Left renal pelvis (tissue), 4 donors: ENCODE results near the gene HOXA11. TPM values are rescaled to one million over a fixed set of nuclear protein-coding genes. Genes with fewer than 3 reads are reported as not detected.
A peak's percentile ranks its signal among the peaks of the same experiment; 100 is the strongest.

Experiments
- DNase-seq, 4 donors: peaks; one replicate each; pipeline ENCODE4 v3.0.0-alpha.2; 2013; ENCODE audit warnings: low read depth in 4 of 4, low spot score in 3 of 4
- polyA plus RNA-seq, 4 donors: library from polyadenylated mRNA; unstranded; fragments of 120-200 nt; gene quantifications; one replicate each; pipeline ENCODE4 v1.2.1, GENCODE V29; 2013; ENCODE audit not compliant: insufficient read length in 4 of 4

The HOXA11 gene
- polyA plus RNA-seq, 4 donors = 32.3 to 44.2 (median 40.7) TPM

GRCh38 chr7:27182285-27182841 lies 2.7 kb downstream of the HOXA11 start:
- DNase-seq = no peak

DNA sequence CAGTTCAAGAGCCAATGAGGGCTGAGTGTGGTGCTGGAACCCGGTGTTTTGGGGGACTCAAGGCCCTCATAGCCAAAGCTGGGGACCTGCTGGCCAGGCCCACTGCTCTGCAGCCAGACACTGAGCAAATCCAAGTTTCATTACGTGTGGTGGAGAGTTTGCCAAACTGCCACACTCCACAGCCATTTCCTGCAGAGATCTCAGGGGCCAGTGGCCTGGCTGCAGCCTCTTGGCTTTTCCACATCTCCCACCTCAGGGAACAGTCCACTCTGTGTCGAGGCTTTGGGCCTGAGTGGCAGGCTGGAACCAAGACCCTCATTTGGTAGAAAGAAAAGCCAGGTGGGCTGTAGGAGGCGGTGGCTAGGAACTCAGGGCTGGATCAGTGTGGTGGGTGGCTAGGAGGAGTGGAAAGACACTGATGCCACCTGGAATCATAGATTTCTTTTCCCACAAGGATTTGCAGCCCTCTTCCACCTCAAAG lies 3.2 kb downstream of the HOXA11 start:
- no peak for DNase-seq

DNA sequence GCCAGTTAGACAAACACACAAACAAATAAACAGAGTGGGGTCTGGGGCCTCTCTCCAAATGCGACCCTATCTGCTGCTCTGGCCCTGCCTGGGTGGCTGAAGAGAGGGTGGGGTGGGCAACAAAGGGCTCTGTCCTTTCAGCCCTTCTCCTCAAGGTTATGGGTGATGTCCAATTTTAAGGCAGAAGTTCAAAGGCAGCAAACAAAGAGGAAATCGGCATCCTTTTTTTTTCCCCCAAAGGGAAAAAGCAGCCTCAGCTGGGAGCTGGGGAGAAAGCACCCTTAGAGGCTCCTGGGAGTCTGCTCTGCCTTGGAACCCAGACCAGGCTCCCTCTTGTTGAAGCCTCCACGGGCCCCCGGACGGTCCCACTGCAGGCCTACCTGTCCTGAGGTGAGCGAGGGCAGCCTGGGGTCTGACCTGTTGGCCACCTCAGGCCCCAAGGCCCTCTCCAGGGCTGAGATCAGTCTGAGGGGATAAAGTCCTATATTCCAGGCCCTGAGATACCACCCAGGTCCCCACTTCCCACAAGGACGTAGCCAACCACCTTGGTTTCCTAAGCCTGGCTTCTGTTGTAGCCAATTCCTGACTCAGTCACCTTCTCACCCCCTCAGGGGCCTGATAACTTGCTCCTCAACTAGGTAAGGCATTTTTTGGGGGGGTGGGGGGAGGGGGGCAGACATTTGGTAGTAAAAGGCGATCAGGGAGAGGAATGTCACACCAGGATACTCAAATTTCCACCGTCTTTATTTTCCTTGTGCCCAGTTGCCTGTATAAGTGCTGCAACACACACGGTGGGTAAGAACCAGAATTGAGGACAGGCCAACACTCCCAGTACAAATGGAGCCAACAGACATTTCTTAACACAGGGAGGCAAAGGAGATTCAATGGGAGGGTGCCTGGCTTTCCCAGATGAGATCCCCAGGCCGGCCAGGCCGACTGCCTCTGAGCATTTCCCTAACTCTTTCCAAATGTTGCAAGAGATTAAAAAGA lies 4.3 kb downstream of the HOXA11 start:
- DNase-seq = no peak

DNA sequence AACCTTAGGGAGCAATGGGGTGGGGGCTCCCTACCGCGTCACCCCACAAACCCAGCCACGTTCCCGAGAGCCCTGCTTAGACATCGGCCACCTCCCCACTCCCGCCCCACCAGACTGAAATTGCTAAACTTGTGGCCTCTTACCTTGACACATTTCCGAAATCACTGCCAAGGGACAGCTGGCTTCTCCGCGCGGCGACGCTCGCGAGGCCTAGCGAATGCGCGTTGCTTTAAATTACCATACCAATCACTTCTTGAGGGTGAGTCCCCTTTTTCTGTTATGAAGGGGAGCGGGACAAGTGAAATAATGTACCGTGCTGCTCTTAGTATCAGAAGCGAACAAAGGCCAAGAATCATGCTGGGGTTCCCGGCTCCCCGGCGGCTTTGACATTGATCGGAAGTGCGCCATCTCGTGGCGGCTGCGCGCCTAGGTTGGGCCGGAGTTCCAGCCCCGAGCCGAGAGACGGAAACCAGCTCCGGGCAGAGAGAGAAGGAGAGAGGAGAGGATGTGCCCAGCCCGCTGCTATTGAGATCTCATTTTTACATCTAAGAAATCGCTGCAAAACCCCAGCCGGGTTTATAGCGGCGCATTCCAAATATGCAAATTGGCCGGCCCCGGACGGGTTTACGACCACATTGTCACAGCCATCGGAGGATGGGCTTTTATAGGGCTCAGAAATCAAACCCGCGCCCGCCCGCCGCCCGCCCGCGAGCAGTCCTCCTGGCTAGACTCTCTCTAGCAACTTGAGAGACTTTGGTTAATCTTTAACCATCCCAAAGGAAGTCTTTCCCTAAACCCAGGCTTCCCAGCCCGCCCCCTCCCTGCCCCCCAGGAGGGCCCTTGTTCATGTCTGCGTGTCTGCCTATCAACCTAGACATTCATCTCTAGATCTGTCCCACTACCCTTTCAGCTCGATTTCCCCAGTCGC lies 5.3 kb downstream of the HOXA11 start:
- peak in 3 of 4 donors; percentile 84 to 88 (median 86) for DNase-seq

DNA sequence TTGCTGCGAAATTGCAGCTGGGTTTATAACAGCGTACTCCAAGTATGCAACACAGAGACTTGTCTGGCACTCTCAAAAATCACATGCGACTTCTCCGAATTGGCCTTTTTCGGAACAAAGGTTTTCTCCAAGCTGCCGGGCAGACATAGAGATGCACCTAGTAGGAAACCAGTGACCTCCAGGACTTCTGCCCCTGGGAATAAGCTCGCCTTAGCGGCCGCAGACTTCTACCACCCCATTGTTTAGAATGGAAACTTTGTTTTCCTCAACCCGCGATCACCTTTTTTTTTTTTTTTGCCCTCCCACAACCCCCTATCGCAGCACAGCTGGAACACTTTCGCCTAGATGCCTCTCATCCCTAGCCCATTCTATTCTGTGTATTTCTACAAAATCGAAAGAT lies 6.0 kb downstream of the HOXA11 start:
- no peak for DNase-seq

DNA sequence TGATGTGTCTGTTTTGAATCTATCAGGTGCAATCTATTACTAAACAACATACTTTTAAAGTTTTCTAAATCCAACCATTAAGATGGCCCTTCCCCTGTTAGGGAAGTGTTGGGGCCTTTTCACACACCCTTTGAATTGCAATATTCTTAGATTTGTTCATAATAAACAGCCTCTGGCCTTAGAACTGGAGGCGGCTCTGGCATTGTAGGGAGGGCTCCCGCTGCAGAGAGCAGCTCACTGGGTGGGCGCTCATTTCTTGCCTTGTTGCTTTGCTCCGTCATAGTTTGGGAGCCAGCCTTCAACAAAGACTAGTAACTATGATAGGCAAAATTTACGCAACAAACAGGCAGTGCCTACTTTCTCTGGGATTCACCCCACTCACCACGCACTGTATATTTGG lies 6.7 kb downstream of the HOXA11 start:
- no peak for DNase-seq

- DNase-seq = no peak
Measured at GRCh38 chr7:27177795-27178320, 7.2 kb downstream of the HOXA11 start.

DNA sequence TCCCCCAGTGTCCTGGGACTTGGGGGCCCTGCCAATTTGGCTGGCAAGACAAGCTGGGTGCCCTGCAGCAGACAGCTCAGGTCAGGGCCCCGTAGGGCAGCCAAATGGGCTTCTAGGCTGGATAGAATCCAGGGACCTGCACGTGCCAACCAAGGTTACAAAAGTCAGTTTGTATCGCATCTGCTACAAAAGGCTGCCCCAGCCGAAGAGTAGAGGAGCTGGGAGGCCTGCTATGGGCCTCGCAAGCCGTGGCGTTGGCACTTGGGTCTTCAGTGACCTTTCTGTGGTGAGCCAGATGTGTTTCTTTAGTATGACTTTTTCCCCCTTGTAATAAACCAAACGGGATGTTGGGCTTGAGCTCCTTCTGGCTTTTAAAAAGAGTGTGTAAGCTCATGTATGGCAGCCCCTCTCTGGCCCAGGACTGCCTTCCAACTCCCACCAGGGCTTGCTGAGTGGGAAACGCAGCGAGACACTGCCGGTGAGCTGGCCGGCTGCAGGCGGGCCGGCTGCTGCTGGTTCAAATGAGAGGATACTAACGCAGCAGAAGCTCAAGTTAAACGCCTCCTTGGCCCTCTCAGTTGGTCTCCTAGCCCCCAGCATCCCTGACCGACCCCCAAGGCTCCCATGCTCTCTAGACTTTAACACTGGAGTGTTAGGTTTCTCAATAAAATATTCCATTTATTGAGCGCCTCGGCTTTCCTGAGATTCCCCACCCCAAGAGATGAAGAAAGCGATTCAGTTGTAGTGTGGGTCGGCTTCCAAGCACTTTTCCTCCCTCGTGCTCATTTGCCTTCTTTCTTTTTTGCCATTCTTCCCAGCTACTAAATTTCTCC lies 7.9 kb downstream of the HOXA11 start:
- no peak for DNase-seq

DNA sequence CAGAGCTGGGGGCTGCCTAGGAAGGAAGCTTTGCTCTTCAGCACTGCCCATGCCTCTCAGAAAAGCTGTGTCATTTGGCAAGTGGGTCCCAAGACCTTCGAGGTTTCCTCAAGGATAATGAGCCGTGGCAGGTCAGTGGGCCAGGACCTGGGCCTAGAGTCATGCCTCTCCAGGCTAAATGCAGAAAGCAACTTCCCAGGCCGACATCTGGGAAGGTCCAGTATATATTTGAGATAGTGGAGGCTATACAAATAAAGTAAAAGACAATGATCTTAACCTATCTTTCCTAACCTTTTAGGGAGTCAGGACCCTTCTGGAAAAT lies 8.5 kb downstream of the HOXA11 start:
- no peak for DNase-seq

- no peak for DNase-seq
Measured at GRCh38 chr7:27175626-27176523, 9.2 kb downstream of the HOXA11 start.

GRCh38 chr7:27174874-27175625 lies 10.0 kb downstream of the HOXA11 start:
- DNase-seq = peak in 1 of 4 donors; percentile 77

- peak in 1 of 4 donors; percentile 80 for DNase-seq
Measured at GRCh38 chr7:27173956-27174873, 10.8 kb downstream of the HOXA11 start, which contains the start of gene HOXA10. Gene HOXA10, minus strand, starts transcription at chr7:27174320. Its CDS starts 14 bp downstream, at chr7:27174306.

DNA sequence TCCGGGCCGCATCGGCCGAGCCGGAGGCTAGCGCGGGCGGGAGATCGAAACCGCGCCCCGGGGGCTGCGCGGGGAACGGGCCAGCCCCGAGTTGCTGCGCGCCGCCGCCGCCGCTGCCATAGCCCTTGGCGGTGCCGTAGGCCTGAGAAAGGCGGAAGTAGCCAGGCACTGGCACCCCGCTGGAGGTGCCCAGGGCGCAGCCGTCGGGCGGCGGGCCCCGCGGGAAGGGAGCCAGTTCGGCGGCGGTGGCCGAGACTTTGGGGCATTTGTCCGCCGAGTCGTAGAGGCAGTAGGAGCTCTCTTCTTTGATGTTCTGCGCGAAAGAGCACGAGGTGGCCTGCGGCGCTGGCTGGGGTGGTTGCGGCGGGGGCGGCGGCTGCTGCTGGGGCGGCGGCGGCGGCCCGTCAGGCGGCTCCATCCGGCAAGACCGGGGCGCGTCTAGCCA lies 11.5 kb downstream of the HOXA11 start:
- DNase-seq = no peak

- DNase-seq = peak in 1 of 4 donors; percentile 80
Measured at GRCh38 chr7:27172823-27173510, 12.1 kb downstream of the HOXA11 start.

DNA sequence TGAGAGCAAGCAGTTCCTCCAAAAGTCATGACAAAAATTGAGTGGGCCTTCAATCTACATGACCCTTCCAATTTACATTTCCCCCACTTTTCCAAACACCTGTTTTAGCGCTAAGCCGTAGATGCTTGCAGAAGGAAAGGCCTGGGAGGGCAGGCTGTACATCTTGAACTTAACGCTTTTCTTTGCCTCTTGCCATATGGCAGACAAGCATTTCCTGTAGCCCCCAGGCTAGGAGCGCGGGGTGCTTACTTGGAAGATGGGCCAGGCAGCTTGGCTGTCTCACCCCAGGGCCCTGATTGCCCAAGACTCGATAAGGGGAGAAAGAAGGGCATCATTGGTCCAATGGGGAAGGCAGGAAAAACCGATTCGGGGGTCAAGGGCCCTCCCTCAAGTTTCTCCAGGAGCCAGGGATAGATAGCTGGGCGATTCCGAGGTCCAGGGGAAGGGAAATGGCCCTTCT lies 12.7 kb downstream of the HOXA11 start:
- DNase-seq = no peak
